Ramos (cell line): ENCODE measurements around the gene ARL4A.

Source experiments
- in situ Hi-C: fragments of 300-500 bp; cut with MboI; formaldehyde crosslinking; loops from one replicate; pipeline ENCODE4 v1.14.3; 2022; ENCODE audit warnings: low sequenced_read_pairs; ENCODE audit not compliant: unreplicated experiment

Gene ARL4A

DNA sequence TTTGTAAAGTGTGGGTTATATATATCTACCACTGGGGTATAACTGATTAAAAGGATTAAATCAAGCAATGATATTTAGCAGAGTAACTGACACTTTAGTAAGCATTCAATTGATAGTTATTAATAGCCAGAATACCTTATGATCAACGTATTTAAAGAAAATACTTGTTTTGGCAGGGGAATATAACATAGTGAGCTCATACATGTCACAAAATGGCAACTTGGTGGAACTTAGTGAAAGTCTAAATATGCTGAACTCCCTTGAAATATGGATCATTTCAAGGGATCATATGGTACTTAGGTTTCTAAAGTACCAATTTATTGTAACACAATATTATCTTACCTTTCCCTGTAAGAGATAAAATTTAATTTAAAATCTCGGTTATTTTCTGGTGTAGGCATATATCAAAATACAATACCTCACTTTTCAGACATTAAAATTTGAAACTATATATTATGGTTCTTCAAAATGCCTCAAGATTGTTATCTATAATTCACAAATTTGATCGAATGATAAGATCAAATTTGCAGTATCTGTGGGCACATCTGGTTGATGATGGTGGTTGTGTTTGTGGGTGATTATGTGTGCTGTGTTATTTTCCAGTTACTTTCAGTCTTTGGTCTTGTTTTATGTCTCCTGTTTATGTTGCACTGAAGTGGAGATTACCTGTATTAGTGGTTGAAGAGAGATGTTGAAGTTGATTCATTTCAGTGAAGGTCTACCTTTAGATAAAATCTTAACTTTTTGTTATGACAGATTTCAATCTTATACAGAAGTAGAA is 5.2 kb downstream of the ARL4A start:
- in situ Hi-C loops, result no loop called here

GRCh38 chr7:12694817-12695216 is 7.4 kb downstream of the ARL4A start:
- in situ Hi-C loops, result no loop called here

GRCh38 chr7:12695965-12696364 is 8.5 kb downstream of the ARL4A start:
- in situ Hi-C loops, result no loop called here

DNA sequence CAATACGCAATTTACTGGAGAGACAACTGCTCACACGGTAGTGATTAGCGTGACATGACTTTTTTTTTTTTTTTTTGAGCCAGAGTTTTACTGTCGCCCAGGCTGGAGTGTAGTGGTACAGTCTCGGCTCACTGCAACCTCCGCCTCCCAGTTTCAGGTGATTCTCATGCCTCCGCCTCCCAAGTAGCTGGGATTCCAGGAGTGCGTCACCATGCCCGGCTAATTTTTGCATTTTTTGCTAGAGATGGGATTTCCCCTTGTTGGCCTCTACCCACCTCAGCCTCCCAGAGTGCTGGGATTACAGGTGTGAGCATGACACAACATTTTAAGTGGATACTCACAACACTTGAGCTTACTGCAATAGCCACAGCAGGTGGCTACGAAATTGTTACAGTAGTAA is 11.9 kb downstream of the ARL4A start:
- in situ Hi-C loops, result no loop called here

- in situ Hi-C loops, result no loop called here
These were observed 14.0 kb downstream of the ARL4A start for GRCh38 chr7:12701433-12701832.

- in situ Hi-C loops, result no loop called here
These were observed 16.4 kb downstream of the ARL4A start for GRCh38 chr7:12703881-12704280.

- in situ Hi-C loops, result no loop called here
These were observed 18.4 kb downstream of the ARL4A start for GRCh38 chr7:12705878-12706277.

- in situ Hi-C loops, result no loop called here
These were observed 19.6 kb downstream of the ARL4A start for GRCh38 chr7:12706900-12707536.

- in situ Hi-C loops, result no loop called here
These were observed 20.9 kb downstream of the ARL4A start for GRCh38 chr7:12708314-12708713.

GRCh38 chr7:12709726-12710502 is 22.5 kb downstream of the ARL4A start:
- in situ Hi-C loops, result no loop called here

DNA sequence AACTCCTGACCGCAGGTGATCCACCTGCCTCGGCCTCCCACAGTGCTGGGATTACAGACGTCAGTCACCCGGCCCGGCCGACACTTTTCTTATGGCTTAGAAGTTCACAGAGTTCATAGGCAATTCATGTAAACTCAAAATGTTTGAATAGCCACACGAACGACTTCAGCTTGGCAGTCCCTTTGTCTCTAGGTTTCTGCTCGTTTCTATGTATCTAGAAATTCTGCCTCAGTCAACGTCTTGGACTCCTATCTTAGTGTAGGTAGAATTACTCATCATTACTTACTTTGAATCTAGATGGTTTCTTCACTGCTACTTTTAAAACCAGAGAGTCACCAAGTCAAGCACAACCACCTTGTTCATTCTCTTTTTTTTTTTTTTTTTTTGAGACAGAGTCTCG is 23.7 kb downstream of the ARL4A start:
- in situ Hi-C loops, result no loop called here

DNA sequence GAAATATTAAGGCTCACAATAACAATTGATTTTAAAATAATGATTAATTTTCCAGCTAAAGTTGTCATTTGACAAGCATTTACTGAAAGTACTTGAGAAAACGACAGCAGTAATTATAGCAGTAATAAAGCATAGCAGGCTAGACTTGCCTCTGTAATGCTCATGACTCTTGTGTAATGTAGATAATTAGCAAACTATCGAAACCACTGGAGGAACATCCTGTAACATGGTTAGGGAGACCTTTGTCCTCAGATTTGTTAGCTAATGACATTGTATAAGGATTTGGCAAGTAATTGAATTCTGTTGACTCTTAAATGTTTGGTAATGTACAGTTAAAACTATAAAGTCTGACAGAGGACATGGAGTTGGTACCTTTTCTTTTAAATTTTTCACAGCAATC is 24.8 kb downstream of the ARL4A start:
- in situ Hi-C loops, result no loop called here

DNA sequence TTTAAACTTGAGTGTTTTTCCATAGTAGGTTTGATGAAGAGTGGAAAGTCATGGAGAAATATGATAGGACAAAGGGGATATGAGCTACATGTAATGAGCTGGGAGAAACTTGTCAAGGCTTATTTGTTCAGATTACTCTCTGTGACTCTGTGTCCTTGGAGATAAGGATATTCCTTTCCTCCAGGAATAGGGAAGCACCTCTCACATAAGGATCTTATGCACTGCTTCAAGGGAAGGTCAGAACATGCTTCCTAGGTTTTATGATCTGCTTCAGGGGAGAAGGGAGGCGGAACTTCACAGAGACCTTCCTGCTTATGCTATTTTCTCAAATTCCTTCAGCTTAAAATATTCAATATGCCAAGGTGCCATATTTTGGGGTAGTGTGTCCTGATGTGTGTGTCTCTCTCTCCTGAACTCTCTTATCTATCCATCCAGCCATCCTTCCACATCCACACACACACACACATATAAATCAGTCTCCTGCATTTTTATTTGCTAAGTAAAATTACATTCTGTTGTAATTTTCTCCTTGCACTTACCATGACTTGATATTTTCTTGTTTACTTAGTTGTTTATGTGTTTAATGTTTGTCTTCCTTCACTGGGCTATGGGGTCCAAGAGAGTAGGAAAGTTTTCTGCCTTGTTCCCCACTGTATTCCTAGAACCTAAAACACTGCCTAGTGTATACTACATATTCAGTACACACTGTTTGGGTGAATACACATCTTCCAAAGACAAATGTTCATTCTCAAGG is 26.4 kb downstream of the ARL4A start:
- in situ Hi-C loops, result no loop called here

DNA sequence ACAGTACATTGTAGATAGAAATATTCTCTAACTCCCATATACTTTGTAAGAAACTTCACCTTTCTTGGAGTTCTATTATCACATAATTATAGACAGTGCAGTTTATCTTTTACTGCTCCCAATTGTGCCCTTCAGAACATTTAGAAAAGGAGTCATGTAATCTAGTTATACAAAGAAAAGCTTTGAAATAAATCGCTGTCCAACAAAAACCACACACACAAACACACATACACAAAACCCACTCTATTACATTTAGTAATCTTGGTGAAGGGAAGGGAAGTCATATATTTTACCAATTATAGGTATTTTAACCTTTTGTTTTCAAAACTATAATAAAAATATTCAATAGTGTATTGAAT is 26.9 kb downstream of the ARL4A start:
- in situ Hi-C loops, result no loop called here

GRCh38 chr7:12715372-12716133 is 28.1 kb downstream of the ARL4A start:
- in situ Hi-C loops, result no loop called here

DNA sequence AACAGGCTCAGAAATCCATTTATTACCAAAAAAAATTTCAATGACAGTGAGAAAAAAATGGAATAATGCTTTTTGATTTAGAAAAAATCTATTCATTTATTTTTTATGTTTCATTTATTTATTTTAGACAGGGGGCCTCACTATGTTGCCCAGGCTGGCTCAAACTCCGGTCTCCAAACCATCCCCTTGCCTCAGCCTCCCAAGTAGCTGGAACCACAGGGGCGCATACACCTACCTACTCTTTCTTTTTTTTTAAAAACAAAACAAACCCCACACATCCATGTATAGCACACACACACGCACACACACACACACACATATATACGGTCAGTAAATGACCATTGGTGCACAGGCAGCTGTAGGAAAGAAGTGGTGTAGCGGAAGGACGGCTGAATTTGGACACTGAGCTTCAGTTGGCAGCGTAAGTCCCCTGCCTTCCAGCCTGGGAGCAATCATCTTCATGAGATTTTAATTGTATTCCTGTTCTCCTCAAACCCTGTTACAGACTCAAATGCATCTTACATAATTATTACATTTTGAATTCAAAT is 28.8 kb downstream of the ARL4A start:
- in situ Hi-C loops, result no loop called here

DNA sequence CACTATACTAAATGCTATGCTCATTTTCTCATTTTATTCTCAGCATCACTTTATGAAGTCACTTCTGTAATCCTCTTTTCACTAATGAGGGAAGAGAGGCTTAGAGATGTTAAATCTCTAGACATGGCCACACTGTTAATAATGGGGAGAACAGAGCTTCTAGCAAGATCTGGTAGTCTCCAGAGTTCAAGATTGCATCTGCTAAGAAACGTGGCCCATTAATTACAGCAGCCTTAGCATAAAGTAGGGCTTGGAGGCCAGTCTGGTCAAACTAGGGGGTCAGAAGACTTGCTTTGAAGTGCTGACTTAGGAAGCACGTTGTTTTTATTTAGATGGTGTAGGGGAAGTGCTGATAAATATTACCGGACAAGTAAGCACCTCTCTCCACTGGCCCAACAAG is 29.3 kb downstream of the ARL4A start:
- in situ Hi-C loops, result no loop called here

DNA sequence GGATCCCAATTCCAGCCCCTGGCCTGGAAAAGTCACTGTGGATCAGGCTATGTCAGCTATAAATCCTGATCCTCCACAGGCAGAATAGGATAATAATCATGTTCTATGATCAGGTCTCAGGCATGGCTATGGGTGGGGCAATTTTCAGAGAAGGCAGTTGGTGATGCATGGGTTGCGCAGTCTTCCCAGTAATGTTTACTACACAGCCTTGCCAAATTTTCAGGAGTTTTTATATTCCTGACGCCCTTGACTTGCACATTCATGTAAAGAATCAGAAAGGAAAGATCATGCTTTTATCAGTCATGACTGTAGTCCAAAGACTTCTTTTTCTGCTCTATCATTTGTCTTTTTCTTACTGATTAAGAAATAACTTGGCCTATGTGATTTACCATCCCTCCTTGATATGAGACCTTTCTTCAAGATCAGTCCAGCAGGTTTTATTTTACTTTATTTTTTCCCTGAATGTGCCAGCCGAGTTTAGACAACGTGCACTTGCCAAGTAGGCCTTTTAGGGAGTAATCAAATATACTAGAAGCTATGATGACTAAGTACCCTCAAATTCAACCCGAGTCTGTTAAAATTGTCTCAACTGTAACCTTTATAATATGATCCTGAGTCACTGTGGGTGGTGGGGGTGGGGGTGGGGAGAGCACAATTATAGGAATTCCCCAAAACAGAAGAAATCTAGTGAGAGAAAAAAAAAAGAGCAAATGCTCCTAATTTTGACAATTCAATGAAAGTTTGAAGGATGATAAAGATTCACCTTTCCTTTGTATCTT is 31.9 kb downstream of the ARL4A start:
- in situ Hi-C loops, result no loop called here
